Panc1 (cell line): ENCODE data around the gene CSNK2A1. TPM values are rescaled to one million over a fixed set of nuclear protein-coding genes. Genes with fewer than 3 reads are reported as not detected.

Experiments used
- ATAC-seq: fragments of 200-7000 bp; cut with Tn5 transposase; 2 replicates; pipeline ENCODE4 v1.9.1; 2020; ENCODE audit warnings: mild to moderate bottlenecking, moderate library complexity
- BruUV-seq: library from RNA; stranded (reverse); fragments of 400-500 nt; replicated peaks from 2 replicates; lab custom pipeline; 2021; lab: Mats Ljungman, UMichigan
- CTCF ChIA-PET: fragments of 300-600 bp; sonication (Branson Sonifier 250); formaldehyde crosslinking; loops from one replicate; lab custom pipeline; 2022; ENCODE audit warnings: antibody characterized with exemption; lab: Charles Lee
- POLR2A ChIA-PET: fragments of 300-600 bp; sonication (Branson Sonifier 250); formaldehyde crosslinking; loops from one replicate; lab custom pipeline; 2022; ENCODE audit warnings: antibody characterized with exemption; lab: Charles Lee
- DNase-seq: peaks from one replicate; pipeline ENCODE4 v3.0.0-alpha.2; 2010; ENCODE audit warnings: low read depth, low spot score
- H3K27ac ChIP-seq: 2 replicates; pipeline ENCODE4 v1.5.1; 2011; ENCODE audit warnings: mild to moderate bottlenecking, low read length, inconsistent platforms
- H3K27me3 ChIP-seq: fragments of 200-500 bp; sonication (Bioruptor generic); 2 replicates; pipeline ENCODE4 v1.6.0; 2014; ENCODE audit warnings: low read length, inconsistent platforms; ENCODE audit not compliant: control insufficient read depth, insufficient read depth
- H3K36me3 ChIP-seq: fragments of 200-500 bp; sonication (Bioruptor generic); 2 replicates; pipeline ENCODE4 v1.5.1; 2014; ENCODE audit warnings: inconsistent platforms, mild to moderate bottlenecking, low read length, moderate library complexity; ENCODE audit not compliant: control insufficient read depth, insufficient read depth
- H3K4me1 ChIP-seq: 2 replicates; pipeline ENCODE4 v1.5.1; 2011; ENCODE audit warnings: inconsistent platforms, mild to moderate bottlenecking, low read length, moderate library complexity; ENCODE audit not compliant: control insufficient read depth, insufficient read depth
- H3K4me3 ChIP-seq, 2 experiments: 2 replicates each; pipeline ENCODE4 v1.5.1; 2011 to 2012; ENCODE audit warnings: low read depth in 2 of 2, low read length in 2 of 2, mild to moderate bottlenecking in 2 of 2, inconsistent platforms in 1 of 2, moderate library complexity in 1 of 2
- H3K9me3 ChIP-seq: fragments of 200-500 bp; sonication (Bioruptor generic); 2 replicates; pipeline ENCODE4 v1.5.1; 2014; ENCODE audit warnings: low read depth, mild to moderate bottlenecking, inconsistent platforms, low read length, moderate library complexity; ENCODE audit not compliant: control insufficient read depth, insufficient read depth
- CTCF ChIP-seq: fragments of 450-650 bp; IDR thresholded peaks from 2 replicates; pipeline ENCODE4 v1.5.1; 2017; ENCODE audit warnings: mild to moderate bottlenecking
- POLR2AphosphoS5 ChIP-seq: IDR thresholded peaks from 2 replicates; pipeline ENCODE4 v1.6.1; 2012; ENCODE audit warnings: mild to moderate bottlenecking, low read depth, low read length, moderate library complexity
- REST ChIP-seq, 2 experiments: IDR thresholded peaks; 2 replicates each; pipeline ENCODE4 v1.6.1; 2011 to 2012; ENCODE audit warnings: low read depth in 2 of 2, control low read depth in 1 of 2, low read length in 1 of 2, mild to moderate bottlenecking in 1 of 2, moderate library complexity in 1 of 2; ENCODE audit not compliant: insufficient read depth in 1 of 2
- SIN3A ChIP-seq: IDR thresholded peaks from 2 replicates; pipeline ENCODE4 v1.6.1; 2012; ENCODE audit warnings: low read depth, mild to moderate bottlenecking, low read length, moderate library complexity, borderline replicate concordance; ENCODE audit not compliant: insufficient read depth
- TCF7L2 ChIP-seq: IDR thresholded peaks from 2 replicates; pipeline ENCODE4 v1.6.1; 2011; ENCODE audit warnings: mild to moderate bottlenecking, low read depth, low read length, inconsistent platforms
- in situ Hi-C: cut with HindIII; loops from 2 replicates; pipeline ENCODE4 v1.10.0; 2016; ENCODE audit warnings: low sequenced_read_pairs, low pct_unique_long_range_greater_than_20kb
- intact Hi-C: fragments of 100-400 bp; cut with micrococcal nuclease; formaldehyde crosslinking; loops from one replicate; pipeline ENCODE4 v1.10.0; 2022; ENCODE audit not compliant: unreplicated experiment
- total RNA-seq: library from RNA; stranded (reverse); gene quantifications from one replicate; pipeline ENCODE4 v1.2.1, GENCODE V29; 2021; ENCODE audit not compliant: unreplicated experiment

Gene CSNK2A1
- total RNA-seq, 1 experiment from 2014 or later = 191 TPM

- intact Hi-C loops = no loop called here
- peaks cover 3% of the 10 kb centered on the region; the same call in 1 of the 2 replicates for H3K36me3 ChIP-seq
- CTCF ChIA-PET = no interaction called here
- H3K4me3 ChIP-seq = no peak overlapping the region
- no peak for TF ChIP-seq SIN3A
- no peak for TF ChIP-seq POLR2AphosphoS5
- TF ChIP-seq TCF7L2 = no peak
- TF ChIP-seq CTCF = no peak
- no peak for TF ChIP-seq REST (IDR thresholded peaks at IDR 0.05; ENCODE audit: insufficient read depth in 1 of 2, low read depth in 2 of 2, low read length in 1 of 2)
- in situ Hi-C loops = no loop called here
- DNase-seq (no peak), ATAC-seq (no peak)
- POLR2A ChIA-PET = no interaction called here
- 0 out of 2 replicates have a peak, but pooled peaks cover 4% of the 10 kb centered on the region for H3K4me1 ChIP-seq
- BruUV-seq = no TSS peak
- H3K9me3 ChIP-seq = peaks cover 25% of the 10 kb centered on the region; the same call in 1 of the 2 replicates
- H3K27me3 ChIP-seq = no peaks in the 10 kb centered on the region
- no peak overlapping the region for H3K27ac ChIP-seq
These were observed 23.6 kb downstream of the CSNK2A1 start for GRCh38 chr20:519999-520398.

GRCh38 chr20:517221-517620, 26.4 kb downstream of the CSNK2A1 start:
- in situ Hi-C loops (no loop called here), intact Hi-C loops (no loop called here)
- no TSS peak for BruUV-seq
- H3K27ac ChIP-seq = no peak overlapping the region
- DNase-seq (no peak), ATAC-seq (no peak)
- ChIA-PET POLR2A (no interaction called here), CTCF (no interaction called here)
- H3K27me3 ChIP-seq = no peaks in the 10 kb centered on the region
- H3K9me3 ChIP-seq = peaks cover 25% of the 10 kb centered on the region; the same call in 1 of the 2 replicates
- no peak overlapping the region for H3K4me3 ChIP-seq
- TF ChIP-seq REST (IDR thresholded peaks at IDR 0.05; ENCODE audit: insufficient read depth in 1 of 2, low read depth in 2 of 2, low read length in 1 of 2) (no peak), TCF7L2 (no peak), POLR2AphosphoS5 (no peak), CTCF (no peak), SIN3A (no peak)
- H3K36me3 ChIP-seq = peaks cover 3% of the 10 kb centered on the region; the same call in 1 of the 2 replicates
- 0 out of 2 replicates have a peak, but pooled peaks cover 6% of the 10 kb centered on the region for H3K4me1 ChIP-seq
